Pancreas (tissue), 10 donors: ENCODE data around the gene THOC2. TPM values are rescaled to one million over a fixed set of nuclear protein-coding genes. Genes with fewer than 3 reads are reported as not detected.

ENCODE experiments used
- ATAC-seq, 4 donors: fragments of 200-7000 bp; cut with Tn5 transposase; one replicate each; pipeline versions ENCODE4 v1.8.0 to v1.9.1; 2020; ENCODE audit warnings: mild to moderate bottlenecking in 4 of 4, moderate library complexity in 4 of 4
- DNase-seq, 6 donors: peaks; one replicate each; pipeline ENCODE4 v3.0.0-alpha.2; 2020
- FAIRE-seq: peaks from 2 replicates; lab custom pipeline; 2012; peaks lifted over from hg19 to GRCh38; lab: Jason Lieb, UNC
- H3K27ac ChIP-seq, 4 donors: fragments of 200-600 bp; sonication (generic); 1 replicate in 3 of 4; 2 replicates in 1 of 4; pipeline versions ENCODE4 v1.5.0 to v1.8.0; 2020
- H3K27me3 ChIP-seq, 4 donors: fragments of 200-600 bp; one replicate each; pipeline ENCODE4 v1.8.0; 2021
- H3K36me3 ChIP-seq, 3 donors: fragments of 200-600 bp; sonication (generic) in 1 of 3; one replicate each; pipeline versions ENCODE4 v1.5.0 to v1.8.0; 2020 to 2021
- H3K4me1 ChIP-seq, 3 donors: fragments of 200-600 bp; one replicate each; pipeline ENCODE4 v1.8.0; 2021
- H3K4me3 ChIP-seq, 4 donors: fragments of 200-600 bp; sonication (generic) in 2 of 4; one replicate each; pipeline versions ENCODE4 v1.5.0 to v1.8.0; 2020 to 2021
- H3K9me3 ChIP-seq, 4 donors: fragments of 200-600 bp; one replicate each; pipeline ENCODE4 v1.8.0; 2021
- CTCF ChIP-seq, 4 donors: fragments of 200-600 bp; sonication (generic) in 3 of 4; IDR thresholded peaks; one replicate each; pipeline versions ENCODE4 v1.5.0 to v1.8.0; 2021; ENCODE audit warnings: antibody characterized with exemption in 4 of 4
- WGBS, 2 donors: extraction: QIAGEN DNeasy Blood & Tissue Kit; methylation state at CpG; one replicate each; pipeline ENCODE4 v1.1.7; 2013; 5-methylcytosine and 5-hydroxymethylcytosine counted together
- intact Hi-C, 3 donors: fragments of 100-400 bp; cut with DNase I; formaldehyde crosslinking; loops; one replicate each; pipeline versions ENCODE4 v1.11.1 to v1.14.2; 2022
- polyA plus RNA-seq, 2 donors: library from polyadenylated mRNA; stranded (reverse); fragments of 200-250 nt; gene quantifications; one replicate each; pipeline ENCODE4 v1.2.3, GENCODE V29; 2013
- total RNA-seq, 6 donors: library from RNA; stranded (reverse); fragmentation: NEBNext Ultra II Directional in 4 of 6; extraction: Animal tissue kit (Norgen Biotek cat#: 25700) in 4 of 6; gene quantifications; one replicate each; pipeline versions ENCODE4 v1.2.1 to v1.2.4, GENCODE V29; 2021 to 2023
- donor health status: healthy with polysubstance abuse.
- donor health status: DM: no; HTN: no; CAD: no; lungs with moderate emphysema.
- donor health status: DM: no; HTN: no; CAD: no.
- donor health status: control.
- donor health status: control.
- donor health status: Bipolar disorder and iron deficiency.
- donor health status: DM: yes; HTN: yes; CAD: no.
- donor health status: DM: no; HTN: no; CAD: no.
- donor health status: DM: no; HTN: no; CAD: no.
- donor health status: DM: yes; HTN: yes; CAD: no.

THOC2 gene
- total and polyA plus RNA-seq, 8 donors: 18.9 to 52.6 (median 25.3) TPM

GRCh38 chrX:123698979-123699520, 33.8 kb downstream of the THOC2 start:
- Histone ChIP-seq H3K27ac (no peak overlapping the region), H3K4me1 (no peaks in the 10 kb centered on the region), H3K9me3 (no peaks in the 10 kb centered on the region), H3K4me3 (no peak overlapping the region), H3K36me3 (no peaks in the 10 kb centered on the region), H3K27me3 (no peaks in the 10 kb centered on the region)
- intact Hi-C loops: no loop called here
- DNase-seq (no peak), ATAC-seq (no peak), FAIRE-seq (peak; percentile 85)
- TF ChIP-seq CTCF (IDR thresholded peaks at IDR 0.05): no peak

- intact Hi-C loops: no loop called here
- no peaks in the 10 kb centered on the region for H3K36me3 ChIP-seq
- no peak for FAIRE-seq
- TF ChIP-seq CTCF (IDR thresholded peaks at IDR 0.05): no peak
- H3K9me3 ChIP-seq: no peaks in the 10 kb centered on the region
- WGBS, 2 donors: 50 to 71% methylated on average over 2 of the region's 2 CpGs
- no peak for DNase-seq
- H3K4me3 ChIP-seq: no peak overlapping the region
- H3K4me1 ChIP-seq: no peaks in the 10 kb centered on the region
- no peak for ATAC-seq
- no peaks in the 10 kb centered on the region for H3K27me3 ChIP-seq
- H3K27ac ChIP-seq: no peak overlapping the region
Measured at GRCh38 chrX:123696334-123696733, 36.5 kb downstream of the THOC2 start.

GRCh38 chrX:123695242-123695641, 37.6 kb downstream of the THOC2 start:
- FAIRE-seq (peak; percentile 90), DNase-seq (no peak), ATAC-seq (no peak)
- no peak for TF ChIP-seq CTCF (IDR thresholded peaks at IDR 0.05)
- intact Hi-C loops: no loop called here
- H3K9me3 ChIP-seq: no peaks in the 10 kb centered on the region
- no peaks in the 10 kb centered on the region for H3K4me1 ChIP-seq
- H3K4me3 ChIP-seq: no peak overlapping the region
- no peaks in the 10 kb centered on the region for H3K27me3 ChIP-seq
- H3K27ac ChIP-seq: no peak overlapping the region
- H3K36me3 ChIP-seq: no peaks in the 10 kb centered on the region

DNA sequence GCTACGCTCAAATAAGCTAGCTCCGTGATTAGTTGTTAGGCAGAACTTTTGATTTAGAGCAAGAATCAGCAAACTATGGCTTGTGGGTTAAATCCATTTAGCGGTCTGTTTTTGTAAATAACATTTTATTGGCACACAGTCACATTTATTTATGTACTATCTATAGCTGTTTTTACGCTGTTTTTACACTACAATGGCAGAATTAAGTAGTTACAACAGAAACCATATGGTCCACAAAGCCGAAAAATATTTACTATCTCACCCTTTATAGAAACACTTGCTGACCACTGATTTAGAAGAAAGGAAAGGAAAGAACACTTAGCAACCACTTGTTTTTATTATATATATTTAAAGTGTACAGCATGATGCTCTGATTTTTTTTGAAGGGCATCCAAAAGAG, 41.1 kb downstream of the THOC2 start:
- H3K27ac ChIP-seq: no peak overlapping the region
- H3K4me3 ChIP-seq: no peak overlapping the region
- no peak for TF ChIP-seq CTCF (IDR thresholded peaks at IDR 0.05)
- no peak for DNase-seq
- no peak for ATAC-seq
- 83 to 96% methylated on average over 5 of the region's 5 CpGs for WGBS, 2 donors
- intact Hi-C loops: no loop called here
- no peaks in the 10 kb centered on the region for H3K4me1 ChIP-seq
- no peaks in the 10 kb centered on the region for H3K9me3 ChIP-seq
- FAIRE-seq: peak; percentile 5
- H3K27me3 ChIP-seq: no peaks in the 10 kb centered on the region
- no peaks in the 10 kb centered on the region for H3K36me3 ChIP-seq

GRCh38 chrX:123688524-123688923, 44.3 kb downstream of the THOC2 start:
- ATAC-seq: no peak
- DNase-seq: no peak
- intact Hi-C loops: no loop called here
- no peaks in the 10 kb centered on the region for H3K36me3 ChIP-seq
- no peak overlapping the region for H3K27ac ChIP-seq
- TF ChIP-seq CTCF (IDR thresholded peaks at IDR 0.05): no peak
- 97 to 100% methylated on average over 1 of the region's 1 CpG for WGBS, 2 donors
- H3K4me1 ChIP-seq: no peaks in the 10 kb centered on the region
- H3K4me3 ChIP-seq: no peak overlapping the region
- peak; percentile 65 for FAIRE-seq
- no peaks in the 10 kb centered on the region for H3K27me3 ChIP-seq
- H3K9me3 ChIP-seq: no peaks in the 10 kb centered on the region
